Colonic mucosa (tissue), 4 donors: ENCODE results near the gene CHKB. TPM values are rescaled to one million over a fixed set of nuclear protein-coding genes. Genes with fewer than 3 reads are reported as not detected.

Experiments
- DNase-seq: peaks from one replicate; pipeline ENCODE4 v3.0.0-alpha.2; 2020
- H3K27ac ChIP-seq: fragments of 200-600 bp; one replicate; pipeline ENCODE4 v1.8.0; 2021
- H3K27me3 ChIP-seq: fragments of 200-600 bp; one replicate; pipeline ENCODE4 v1.8.0; 2021
- H3K36me3 ChIP-seq: fragments of 200-600 bp; one replicate; pipeline ENCODE4 v1.8.0; 2021
- H3K4me1 ChIP-seq: fragments of 200-600 bp; one replicate; pipeline ENCODE4 v1.8.0; 2021; ENCODE audit warnings: mild to moderate bottlenecking
- H3K4me3 ChIP-seq: fragments of 200-600 bp; one replicate; pipeline ENCODE4 v1.8.0; 2021
- H3K9ac ChIP-seq, 2 donors: one replicate each; pipeline ENCODE4 v1.7.0; 2013; ENCODE audit warnings: control low read depth in 2 of 2, low read depth in 2 of 2, low read length in 2 of 2
- H3K9me3 ChIP-seq: fragments of 200-600 bp; one replicate; pipeline ENCODE4 v1.8.0; 2021
- intact Hi-C: fragments of 100-400 bp; cut with DNase I; formaldehyde crosslinking; loops from one replicate; pipeline ENCODE4 v1.14.1; 2022
- total RNA-seq, 2 donors: library from RNA; stranded (reverse); fragmentation: NEBNext Ultra II Directional in 1 of 2; extraction: Animal tissue kit (Norgen Biotek cat#: 25700) in 1 of 2; gene quantifications; one replicate each; pipeline ENCODE4 v1.2.1, GENCODE V29; 2021
- TF ChIP-seq, protein P1 (sequence below): fragments of 200-600 bp; IDR thresholded peaks from one replicate; pipeline ENCODE4 v1.8.0; 2022; ENCODE audit warnings: antibody characterized with exemption, mild to moderate bottlenecking
- donor health status: healthy.
- donor health status: DM: no; HTN: no; CAD: no.
- donor health status: DM: no; HTN: no; CAD: no.

Gene CHKB
- total RNA-seq, 2 donors from 2014 or later = 52.6 to 89.7 TPM

GRCh38 chr22:50548921-50549790 lies 33.5 kb downstream of the CHKB start:
- intact Hi-C loops = no loop called here
- H3K36me3 ChIP-seq = no peaks in the 10 kb centered on the region
- peak overlapping the region in 1 of 2 donors; percentile 60 for H3K9ac ChIP-seq
- peak overlapping the region; percentile 18 for H3K4me3 ChIP-seq
- H3K27me3 ChIP-seq = peaks cover 32% of the 10 kb centered on the region
- H3K9me3 ChIP-seq = no peaks in the 10 kb centered on the region
- TF ChIP-seq, protein P1, sequence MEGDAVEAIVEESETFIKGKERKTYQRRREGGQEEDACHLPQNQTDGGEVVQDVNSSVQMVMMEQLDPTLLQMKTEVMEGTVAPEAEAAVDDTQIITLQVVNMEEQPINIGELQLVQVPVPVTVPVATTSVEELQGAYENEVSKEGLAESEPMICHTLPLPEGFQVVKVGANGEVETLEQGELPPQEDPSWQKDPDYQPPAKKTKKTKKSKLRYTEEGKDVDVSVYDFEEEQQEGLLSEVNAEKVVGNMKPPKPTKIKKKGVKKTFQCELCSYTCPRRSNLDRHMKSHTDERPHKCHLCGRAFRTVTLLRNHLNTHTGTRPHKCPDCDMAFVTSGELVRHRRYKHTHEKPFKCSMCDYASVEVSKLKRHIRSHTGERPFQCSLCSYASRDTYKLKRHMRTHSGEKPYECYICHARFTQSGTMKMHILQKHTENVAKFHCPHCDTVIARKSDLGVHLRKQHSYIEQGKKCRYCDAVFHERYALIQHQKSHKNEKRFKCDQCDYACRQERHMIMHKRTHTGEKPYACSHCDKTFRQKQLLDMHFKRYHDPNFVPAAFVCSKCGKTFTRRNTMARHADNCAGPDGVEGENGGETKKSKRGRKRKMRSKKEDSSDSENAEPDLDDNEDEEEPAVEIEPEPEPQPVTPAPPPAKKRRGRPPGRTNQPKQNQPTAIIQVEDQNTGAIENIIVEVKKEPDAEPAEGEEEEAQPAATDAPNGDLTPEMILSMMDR = no peak
- no peak for DNase-seq
- H3K4me1 ChIP-seq = no peaks in the 10 kb centered on the region
- H3K27ac ChIP-seq = no peak overlapping the region

GRCh38 chr22:50548040-50548920 lies 34.4 kb downstream of the CHKB start:
- no peaks in the 10 kb centered on the region for H3K4me1 ChIP-seq
- TF ChIP-seq, protein P1 = no peak
- H3K9me3 ChIP-seq = no peaks in the 10 kb centered on the region
- intact Hi-C loops = no loop called here
- no peaks in the 10 kb centered on the region for H3K36me3 ChIP-seq
- H3K4me3 ChIP-seq = peak overlapping the region; percentile 18
- peak overlapping the region in 1 of 2 donors; percentile 60 for H3K9ac ChIP-seq
- H3K27me3 ChIP-seq = peaks cover 32% of the 10 kb centered on the region
- no peak overlapping the region for H3K27ac ChIP-seq
- DNase-seq = no peak

DNA sequence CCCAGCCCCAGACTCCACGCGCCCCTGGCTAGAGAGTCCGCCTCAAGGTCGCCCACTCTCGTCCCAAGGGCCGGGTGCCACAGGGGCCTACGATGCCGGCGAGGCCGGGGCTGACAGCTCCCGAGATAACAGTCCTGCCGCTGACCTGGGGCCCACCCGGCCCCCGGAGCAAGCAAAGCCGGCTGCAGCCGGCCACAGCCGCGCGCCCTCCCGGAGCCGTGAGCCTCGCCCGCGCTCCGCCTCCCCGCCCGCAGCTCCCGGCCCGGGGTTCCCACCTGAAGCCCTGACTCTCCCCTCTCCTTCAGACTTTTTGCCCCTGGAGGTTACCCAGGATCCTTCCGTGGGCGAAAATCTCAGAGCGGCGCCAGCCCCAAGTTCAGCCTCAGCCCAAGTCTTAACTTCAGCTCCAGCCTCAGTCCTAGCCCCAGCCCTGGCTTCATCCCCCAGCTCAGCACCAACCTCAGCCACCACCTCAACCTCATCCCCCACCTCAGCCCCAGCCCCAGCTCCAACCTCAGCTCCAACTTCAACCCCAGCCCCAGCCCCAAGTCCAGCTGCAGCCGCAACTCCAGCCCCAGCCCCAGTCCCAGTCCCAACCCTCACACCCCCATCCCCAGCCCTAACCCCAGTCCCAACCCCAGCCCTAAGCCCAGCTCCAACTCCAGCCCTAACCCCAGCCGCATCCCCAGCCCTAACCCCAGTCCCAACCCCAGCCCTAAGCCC lies 35.2 kb downstream of the CHKB start:
- H3K36me3 ChIP-seq = no peaks in the 10 kb centered on the region
- no peaks in the 10 kb centered on the region for H3K4me1 ChIP-seq
- H3K9me3 ChIP-seq = no peaks in the 10 kb centered on the region
- no peak overlapping the region for H3K4me3 ChIP-seq
- H3K27me3 ChIP-seq = peaks cover 32% of the 10 kb centered on the region
- no peak overlapping the region for H3K9ac ChIP-seq
- intact Hi-C loops = no loop called here
- TF ChIP-seq, protein P1 = no peak
- no peak overlapping the region for H3K27ac ChIP-seq
- DNase-seq = no peak

GRCh38 chr22:50546326-50547262 lies 36.1 kb downstream of the CHKB start:
- Histone ChIP-seq H3K27ac (no peak overlapping the region), H3K9ac (no peak overlapping the region), H3K27me3 (peaks cover 32% of the 10 kb centered on the region), H3K9me3 (no peaks in the 10 kb centered on the region), H3K4me1 (no peaks in the 10 kb centered on the region), H3K36me3 (no peaks in the 10 kb centered on the region), H3K4me3 (no peak overlapping the region)
- no peak for DNase-seq
- TF ChIP-seq, protein P1 = no peak
- intact Hi-C loops = no loop called here
